ENCODE data around the gene SEPTIN12. TPM values are rescaled to one million over a fixed set of nuclear protein-coding genes. Genes with fewer than 3 reads are reported as not detected.

The SEPTIN12 gene
- total and polyA plus RNA-seq, 10 of the 15 experiments (the other 5 are each of a cell fraction or from before 2014, with no cell fraction given), result not detected

GRCh38 chr16:4754865-4755264 lies 33.3 kb downstream of the SEPTIN12 start (continued):
- TF ChIP-seq CUX1 (IDR thresholded peaks at IDR 0.05; ENCODE audit: insufficient replicate concordance, low read depth, low read length) (no peak), ATF7 (IDR thresholded peaks at IDR 0.05; ENCODE audit: low read depth) (no peak), ZNF24 (IDR thresholded peaks at IDR 0.05) (no peak), ETV6 (conservative IDR thresholded peaks at IDR 0.05 in 1 of 2, IDR thresholded peaks at IDR 0.05 in 1 of 2; ENCODE audit: borderline replicate concordance in 1 of 2, low read depth in 1 of 2) (no peak)

GRCh38 chr16:4753227-4753626 lies 34.9 kb downstream of the SEPTIN12 start:
- WGBS (ENCODE audit: insufficient coverage, insufficient replicate concordance, low lambda C conversion rate, missing lambda C conversion rate), result 93% methylated on average over 11 of the region's 11 CpGs
- Histone ChIP-seq H3K4me1 (ENCODE audit: control insufficient read depth, insufficient read depth, low read length) (peaks cover 12% of the 10 kb centered on the region), H2AFZ (ENCODE audit: control insufficient read depth, low read depth, low read length) (no peak overlapping the region), H3K79me2 (ENCODE audit: control insufficient read depth, insufficient read depth, low read length) (no peaks in the 10 kb centered on the region), H3K27me3 (replicated peaks in 1 of 2; ENCODE audit: control insufficient read depth in 2 of 2, insufficient read depth in 2 of 2, low read length in 1 of 2) (no peaks in the 10 kb centered on the region), H3K9me3 (replicated peaks; ENCODE audit: control insufficient read depth, insufficient read depth, low read length) (peaks cover 4% of the 10 kb centered on the region; the same call in 1 of the 3 replicates), H3K9ac (ENCODE audit: control insufficient read depth, insufficient read depth, low read length) (no peak overlapping the region), H3K4me3 (no peak overlapping the region), H3K36me3 (ENCODE audit: control insufficient read depth in 2 of 2, insufficient read depth in 2 of 2, low read length in 1 of 2) (peaks cover 8 to 17% of the 10 kb centered on the region in 2 experiments), H4K20me1 (ENCODE audit: control insufficient read depth, insufficient read depth) (no peaks in the 10 kb centered on the region), H3K27ac (ENCODE audit: control insufficient read depth, insufficient read depth) (no peak overlapping the region), H3K4me2 (ENCODE audit: control insufficient read depth, insufficient read depth) (no peak overlapping the region)
- ChIA-PET RAD21 (ENCODE audit: unreplicated experiment) (no interaction called here), POLR2A (no interaction called here), SMC1A (ENCODE audit: uncharacterized antibody, unreplicated experiment) (no interaction called here), CTCF (no interaction called here)
- in situ Hi-C loops (cut with MboI) (no loop called here), intact Hi-C loops (cut with micrococcal nuclease; ENCODE audit: unreplicated experiment) (no loop called here)
- TF ChIP-seq TCF12 (IDR thresholded peaks at IDR 0.05; ENCODE audit: low read depth, low read length), result no peak
- TF ChIP-seq HDAC6 (IDR thresholded peaks at IDR 0.05; ENCODE audit: unreplicated experiment), result no peak
- TF ChIP-seq ATF3 (IDR thresholded peaks at IDR 0.05; ENCODE audit: borderline replicate concordance, extremely low read depth, low read depth, low read length), result no peak
- no peak for TF ChIP-seq HDGF (IDR thresholded peaks at IDR 0.05)
- no peak for TF ChIP-seq EGR1 (IDR thresholded peaks at IDR 0.05; ENCODE audit: borderline replicate concordance in 1 of 2, low read depth in 2 of 2, low read length in 2 of 2)
- no peak for ATAC-seq
- FAIRE-seq, result no peak
- BruUV-seq (replicated peaks), result no TSS peak
- no peak for DNase-seq (ENCODE audit: low read depth, low spot score)
